Measurements from ENCODE around the gene SEMA3F. TPM values are rescaled to one million over a fixed set of nuclear protein-coding genes. Genes with fewer than 3 reads are reported as not detected.

The SEMA3F gene
- total and polyA plus RNA-seq, 10 of the 15 experiments (the other 5 are each of a cell fraction or from before 2014, with no cell fraction given): 0.08 to 0.28 (median 0.12) TPM; not detected in 6

DNA sequence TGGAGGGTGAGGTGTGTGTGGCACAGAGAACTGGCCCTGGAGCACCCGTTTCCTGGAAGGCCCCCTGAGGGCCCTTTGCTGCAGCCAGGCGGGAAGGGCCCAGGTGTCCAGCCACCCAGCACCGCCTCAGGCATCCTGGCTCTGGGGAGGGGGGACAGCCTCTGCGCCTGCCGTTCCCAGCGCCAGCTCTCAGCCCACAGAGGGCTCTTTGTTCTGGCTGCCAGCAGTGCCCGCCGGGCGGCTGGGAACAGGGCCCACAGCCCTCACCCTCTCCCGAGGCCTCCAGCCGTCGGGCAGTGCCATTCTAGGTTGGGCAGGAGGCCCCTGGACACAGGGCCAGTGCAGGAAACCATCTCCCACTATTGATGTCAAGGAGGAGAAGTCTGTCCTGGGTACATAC lies 58.2 kb downstream of the SEMA3F start:
- WGBS (ENCODE audit: insufficient coverage, insufficient replicate concordance, low lambda C conversion rate, missing lambda C conversion rate): 36% methylated on average over 12 of the region's 12 CpGs
- H3K27me3 ChIP-seq (replicated peaks in 1 of 2; ENCODE audit: control insufficient read depth in 2 of 2, insufficient read depth in 2 of 2, low read length in 1 of 2): no peaks in the 10 kb centered on the region; a peak in 2 of 4 replicates
- intact Hi-C loops (cut with micrococcal nuclease; ENCODE audit: unreplicated experiment): no loop called here
- SMC1A ChIA-PET (ENCODE audit: uncharacterized antibody, unreplicated experiment): no interaction called here
- no TSS peak for BruUV-seq (replicated peaks)
- RAD21 ChIA-PET (ENCODE audit: unreplicated experiment): no interaction called here
- no peaks in the 10 kb centered on the region for H3K4me1 ChIP-seq (ENCODE audit: control insufficient read depth, insufficient read depth, low read length)
- ATAC-seq: no peak
- no peaks in the 10 kb centered on the region for H4K20me1 ChIP-seq (ENCODE audit: control insufficient read depth, insufficient read depth)
- no peaks in the 10 kb centered on the region for H3K9me3 ChIP-seq (replicated peaks; ENCODE audit: control insufficient read depth, insufficient read depth, low read length)
- no peak overlapping the region for H3K9ac ChIP-seq (ENCODE audit: control insufficient read depth, insufficient read depth, low read length)
- in situ Hi-C loops (cut with MboI): no loop called here
- TF ChIP-seq SMAD1 (IDR thresholded peaks at IDR 0.05; ENCODE audit: low read depth, partially characterized antibody) (no peak), POLR2A (IDR thresholded peaks at IDR 0.05; ENCODE audit: low read depth, low read length) (no peak), SP1 (IDR thresholded peaks at IDR 0.05; ENCODE audit: low read depth, low read length) (no peak), STAT3 (IDR thresholded peaks at IDR 0.05; ENCODE audit: low read depth, low read length) (no peak), TAF1 (IDR thresholded peaks at IDR 0.05; ENCODE audit: borderline replicate concordance, low read depth, low read length) (no peak), HCFC1 (IDR thresholded peaks at IDR 0.05; ENCODE audit: low read length) (no peak), ATF7 (IDR thresholded peaks at IDR 0.05; ENCODE audit: low read depth) (no peak), MYC (IDR thresholded peaks at IDR 0.05; ENCODE audit: insufficient read depth, insufficient read length, insufficient replicate concordance, low read length, severe bottlenecking) (no peak)
- TF ChIP-seq, protein P1, sequence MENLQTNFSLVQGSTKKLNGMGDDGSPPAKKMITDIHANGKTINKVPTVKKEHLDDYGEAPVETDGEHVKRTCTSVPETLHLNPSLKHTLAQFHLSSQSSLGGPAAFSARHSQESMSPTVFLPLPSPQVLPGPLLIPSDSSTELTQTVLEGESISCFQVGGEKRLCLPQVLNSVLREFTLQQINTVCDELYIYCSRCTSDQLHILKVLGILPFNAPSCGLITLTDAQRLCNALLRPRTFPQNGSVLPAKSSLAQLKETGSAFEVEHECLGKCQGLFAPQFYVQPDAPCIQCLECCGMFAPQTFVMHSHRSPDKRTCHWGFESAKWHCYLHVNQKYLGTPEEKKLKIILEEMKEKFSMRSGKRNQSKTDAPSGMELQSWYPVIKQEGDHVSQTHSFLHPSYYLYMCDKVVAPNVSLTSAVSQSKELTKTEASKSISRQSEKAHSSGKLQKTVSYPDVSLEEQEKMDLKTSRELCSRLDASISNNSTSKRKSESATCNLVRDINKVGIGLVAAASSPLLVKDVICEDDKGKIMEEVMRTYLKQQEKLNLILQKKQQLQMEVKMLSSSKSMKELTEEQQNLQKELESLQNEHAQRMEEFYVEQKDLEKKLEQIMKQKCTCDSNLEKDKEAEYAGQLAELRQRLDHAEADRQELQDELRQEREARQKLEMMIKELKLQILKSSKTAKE (IDR thresholded peaks at IDR 0.05; ENCODE audit: low read depth, poor library complexity, severe bottlenecking): no peak
- TF ChIP-seq, protein P2, sequence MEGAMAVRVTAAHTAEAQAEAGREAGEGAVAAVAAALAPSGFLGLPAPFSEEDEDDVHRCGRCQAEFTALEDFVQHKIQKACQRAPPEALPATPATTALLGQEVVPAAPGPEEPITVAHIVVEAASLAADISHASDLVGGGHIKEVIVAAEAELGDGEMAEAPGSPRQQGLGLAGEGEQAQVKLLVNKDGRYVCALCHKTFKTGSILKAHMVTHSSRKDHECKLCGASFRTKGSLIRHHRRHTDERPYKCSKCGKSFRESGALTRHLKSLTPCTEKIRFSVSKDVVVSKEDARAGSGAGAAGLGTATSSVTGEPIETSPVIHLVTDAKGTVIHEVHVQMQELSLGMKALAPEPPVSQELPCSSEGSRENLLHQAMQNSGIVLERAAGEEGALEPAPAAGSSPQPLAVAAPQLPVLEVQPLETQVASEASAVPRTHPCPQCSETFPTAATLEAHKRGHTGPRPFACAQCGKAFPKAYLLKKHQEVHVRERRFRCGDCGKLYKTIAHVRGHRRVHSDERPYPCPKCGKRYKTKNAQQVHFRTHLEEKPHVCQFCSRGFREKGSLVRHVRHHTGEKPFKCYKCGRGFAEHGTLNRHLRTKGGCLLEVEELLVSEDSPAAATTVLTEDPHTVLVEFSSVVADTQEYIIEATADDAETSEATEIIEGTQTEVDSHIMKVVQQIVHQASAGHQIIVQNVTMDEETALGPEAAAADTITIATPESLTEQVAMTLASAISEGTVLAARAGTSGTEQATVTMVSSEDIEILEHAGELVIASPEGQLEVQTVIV (IDR thresholded peaks at IDR 0.05; ENCODE audit: borderline replicate concordance, partially characterized antibody): no peak
- TF ChIP-seq, protein P3, sequence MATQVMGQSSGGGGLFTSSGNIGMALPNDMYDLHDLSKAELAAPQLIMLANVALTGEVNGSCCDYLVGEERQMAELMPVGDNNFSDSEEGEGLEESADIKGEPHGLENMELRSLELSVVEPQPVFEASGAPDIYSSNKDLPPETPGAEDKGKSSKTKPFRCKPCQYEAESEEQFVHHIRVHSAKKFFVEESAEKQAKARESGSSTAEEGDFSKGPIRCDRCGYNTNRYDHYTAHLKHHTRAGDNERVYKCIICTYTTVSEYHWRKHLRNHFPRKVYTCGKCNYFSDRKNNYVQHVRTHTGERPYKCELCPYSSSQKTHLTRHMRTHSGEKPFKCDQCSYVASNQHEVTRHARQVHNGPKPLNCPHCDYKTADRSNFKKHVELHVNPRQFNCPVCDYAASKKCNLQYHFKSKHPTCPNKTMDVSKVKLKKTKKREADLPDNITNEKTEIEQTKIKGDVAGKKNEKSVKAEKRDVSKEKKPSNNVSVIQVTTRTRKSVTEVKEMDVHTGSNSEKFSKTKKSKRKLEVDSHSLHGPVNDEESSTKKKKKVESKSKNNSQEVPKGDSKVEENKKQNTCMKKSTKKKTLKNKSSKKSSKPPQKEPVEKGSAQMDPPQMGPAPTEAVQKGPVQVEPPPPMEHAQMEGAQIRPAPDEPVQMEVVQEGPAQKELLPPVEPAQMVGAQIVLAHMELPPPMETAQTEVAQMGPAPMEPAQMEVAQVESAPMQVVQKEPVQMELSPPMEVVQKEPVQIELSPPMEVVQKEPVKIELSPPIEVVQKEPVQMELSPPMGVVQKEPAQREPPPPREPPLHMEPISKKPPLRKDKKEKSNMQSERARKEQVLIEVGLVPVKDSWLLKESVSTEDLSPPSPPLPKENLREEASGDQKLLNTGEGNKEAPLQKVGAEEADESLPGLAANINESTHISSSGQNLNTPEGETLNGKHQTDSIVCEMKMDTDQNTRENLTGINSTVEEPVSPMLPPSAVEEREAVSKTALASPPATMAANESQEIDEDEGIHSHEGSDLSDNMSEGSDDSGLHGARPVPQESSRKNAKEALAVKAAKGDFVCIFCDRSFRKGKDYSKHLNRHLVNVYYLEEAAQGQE (IDR thresholded peaks at IDR 0.05; ENCODE audit: low read depth, low read length): no peak
- no peak overlapping the region for H3K4me3 ChIP-seq
- no peak for FAIRE-seq
- no peaks in the 10 kb centered on the region for H3K79me2 ChIP-seq (ENCODE audit: control insufficient read depth, insufficient read depth, low read length)
- POLR2A ChIA-PET: no interaction called here
- CTCF ChIA-PET: interaction anchor here (2.7 kb wide), 1 partner anchor 19 kb away, joined by 11 read pairs; no protein-coding TSS in a partner anchor
- no peak overlapping the region for H2AFZ ChIP-seq (ENCODE audit: control insufficient read depth, low read depth, low read length)
- H3K27ac ChIP-seq (ENCODE audit: control insufficient read depth, insufficient read depth): no peak overlapping the region
- no peaks in the 10 kb centered on the region for H3K36me3 ChIP-seq (ENCODE audit: control insufficient read depth in 2 of 2, insufficient read depth in 2 of 2, low read length in 1 of 2)
- no peak overlapping the region for H3K4me2 ChIP-seq (ENCODE audit: control insufficient read depth, insufficient read depth)
- DNase-seq (ENCODE audit: low read depth, low spot score): no peak
